COLO668 (cell line): ENCODE results near the gene NEURL1B.
"Not testable (repeated sequence)": the region's sequence is repeated elsewhere in the genome, so short reads cannot be mapped to it uniquely, and the experiment has no call there.

Source experiments
- DNase-seq: peaks from one replicate; lab custom pipeline; 2025; ENCODE audit not compliant: unreplicated experiment; lab: John Stamatoyannopoulos, UW

The NEURL1B gene, protein sequence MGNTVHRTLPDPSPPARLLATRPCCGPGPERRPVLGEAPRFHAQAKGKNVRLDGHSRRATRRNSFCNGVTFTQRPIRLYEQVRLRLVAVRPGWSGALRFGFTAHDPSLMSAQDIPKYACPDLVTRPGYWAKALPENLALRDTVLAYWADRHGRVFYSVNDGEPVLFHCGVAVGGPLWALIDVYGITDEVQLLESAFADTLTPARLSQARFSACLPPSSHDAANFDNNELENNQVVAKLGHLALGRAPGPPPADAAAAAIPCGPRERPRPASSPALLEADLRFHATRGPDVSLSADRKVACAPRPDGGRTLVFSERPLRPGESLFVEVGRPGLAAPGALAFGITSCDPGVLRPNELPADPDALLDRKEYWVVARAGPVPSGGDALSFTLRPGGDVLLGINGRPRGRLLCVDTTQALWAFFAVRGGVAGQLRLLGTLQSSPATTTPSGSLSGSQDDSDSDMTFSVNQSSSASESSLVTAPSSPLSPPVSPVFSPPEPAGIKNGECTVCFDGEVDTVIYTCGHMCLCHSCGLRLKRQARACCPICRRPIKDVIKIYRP

GRCh38 chr5:172640822-172641358 lies at the start of gene NEURL1B:
TSS of gene NEURL1B (plus strand) at chr5:172641263. CDS start at chr5:172641407, 144 bp downstream.
- peak; percentile 87 for DNase-seq

- no peak for DNase-seq
Measured at GRCh38 chr5:172591636-172592035, 49.4 kb upstream of the NEURL1B start.

GRCh38 chr5:172592881-172593280 lies 48.2 kb upstream of the NEURL1B start:
- DNase-seq: no peak

GRCh38 chr5:172593306-172593705 lies 47.8 kb upstream of the NEURL1B start:
- no peak for DNase-seq

- DNase-seq: no peak
Measured at GRCh38 chr5:172593721-172594235, 47.3 kb upstream of the NEURL1B start.

GRCh38 chr5:172594431-172594830 lies 46.6 kb upstream of the NEURL1B start:
- no peak for DNase-seq

GRCh38 chr5:172594867-172595466 lies 46.1 kb upstream of the NEURL1B start:
- peak; percentile 17 for DNase-seq

- no peak for DNase-seq
Measured at GRCh38 chr5:172595596-172596455, 45.2 kb upstream of the NEURL1B start.

GRCh38 chr5:172596638-172597231 lies 44.3 kb upstream of the NEURL1B start:
- no peak for DNase-seq

- no peak for DNase-seq
Measured at GRCh38 chr5:172597755-172598155, 43.3 kb upstream of the NEURL1B start.

- no peak for DNase-seq
Measured at GRCh38 chr5:172598251-172599203, 42.5 kb upstream of the NEURL1B start.

GRCh38 chr5:172599204-172599567 lies 41.9 kb upstream of the NEURL1B start:
- DNase-seq: no peak

DNA sequence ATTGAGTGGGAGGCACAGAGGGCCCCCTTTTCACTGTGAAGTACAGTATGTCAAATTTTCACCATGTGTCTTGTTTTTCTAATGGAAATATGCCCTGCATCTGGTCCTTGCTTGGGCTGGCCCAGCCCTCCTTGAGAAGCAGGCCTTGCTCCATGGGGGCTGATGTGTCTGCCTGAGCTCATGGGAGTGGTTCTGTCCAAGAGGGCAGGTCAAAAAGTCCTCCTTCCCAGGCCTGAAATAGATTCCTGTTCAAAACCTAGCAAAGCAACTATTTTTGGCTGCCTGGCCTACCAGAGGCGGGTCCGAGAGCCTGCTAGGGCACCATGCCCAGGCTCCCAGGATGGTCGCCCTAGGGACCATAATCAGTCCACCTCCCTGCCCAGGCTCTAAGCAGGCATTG lies 40.5 kb upstream of the NEURL1B start:
- DNase-seq: no peak

DNA sequence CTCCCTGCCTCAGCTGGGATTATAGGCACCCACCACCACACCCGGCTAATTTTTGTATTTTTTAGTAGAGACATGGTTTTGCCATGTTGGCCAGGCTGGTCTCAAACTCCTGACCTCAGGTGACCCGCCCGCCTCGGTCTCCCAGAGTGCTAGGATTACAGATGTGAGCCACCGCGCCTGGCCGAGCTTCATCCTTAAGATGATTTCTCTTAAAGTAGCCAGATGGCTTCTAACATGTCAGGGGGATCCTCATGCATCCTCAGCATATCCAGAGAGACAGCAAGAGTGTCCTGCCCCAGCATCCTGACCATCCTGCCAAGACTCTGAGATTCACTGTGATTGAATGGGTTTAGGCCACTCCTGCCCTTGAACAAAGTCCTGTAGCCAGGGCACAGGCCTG lies 39.5 kb upstream of the NEURL1B start:
- DNase-seq: not testable (repeated sequence)

DNA sequence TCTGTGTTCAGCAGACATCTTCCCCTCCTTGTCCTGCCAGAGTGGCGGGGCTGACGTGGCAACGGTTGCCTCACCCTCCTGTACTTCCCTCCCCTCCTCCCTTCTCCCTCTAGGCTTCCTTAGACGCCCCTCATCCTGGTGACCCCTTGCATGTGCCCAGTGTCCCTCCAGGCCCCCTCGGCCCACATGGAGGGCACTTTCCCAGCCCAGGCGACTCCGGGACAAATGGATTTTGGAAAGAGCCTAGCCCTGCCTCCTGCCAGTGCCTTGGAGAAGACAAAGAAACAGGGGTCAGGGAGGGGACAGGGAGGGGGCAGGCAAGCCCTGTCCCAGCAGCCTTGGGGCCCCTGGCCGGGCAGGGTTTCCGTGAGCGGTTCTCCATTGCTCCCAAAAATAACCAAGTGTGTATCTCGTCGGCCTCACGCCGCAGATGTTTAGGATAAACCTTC lies 38.3 kb upstream of the NEURL1B start:
- no peak for DNase-seq

DNA sequence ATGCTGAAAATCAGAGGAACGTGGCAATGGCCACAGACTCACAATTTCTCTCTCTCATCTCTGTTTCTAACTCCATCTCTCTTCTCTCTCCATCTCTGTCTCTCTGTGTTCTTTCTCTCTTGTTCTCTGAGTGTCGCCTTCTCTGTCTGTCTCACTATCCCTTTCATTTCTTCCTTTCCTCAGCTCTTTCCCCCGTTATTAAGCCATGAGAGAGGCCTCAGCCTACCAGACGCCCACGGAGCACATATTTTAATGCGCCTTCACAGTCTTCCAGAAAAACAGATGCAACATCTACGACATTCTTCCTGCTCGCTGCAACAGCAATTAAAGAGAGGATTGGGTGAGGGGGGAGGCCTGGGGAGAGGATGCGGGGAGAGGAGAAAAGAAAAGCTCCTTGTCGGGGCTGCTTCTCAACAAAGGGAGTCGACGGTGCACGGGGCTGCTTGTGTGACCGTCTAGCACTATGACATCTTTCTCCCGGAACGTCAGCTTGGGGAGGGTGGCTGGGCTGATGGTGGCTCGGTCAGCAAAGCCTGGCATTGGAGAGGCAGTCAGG lies 37.7 kb upstream of the NEURL1B start:
- no peak for DNase-seq

DNA sequence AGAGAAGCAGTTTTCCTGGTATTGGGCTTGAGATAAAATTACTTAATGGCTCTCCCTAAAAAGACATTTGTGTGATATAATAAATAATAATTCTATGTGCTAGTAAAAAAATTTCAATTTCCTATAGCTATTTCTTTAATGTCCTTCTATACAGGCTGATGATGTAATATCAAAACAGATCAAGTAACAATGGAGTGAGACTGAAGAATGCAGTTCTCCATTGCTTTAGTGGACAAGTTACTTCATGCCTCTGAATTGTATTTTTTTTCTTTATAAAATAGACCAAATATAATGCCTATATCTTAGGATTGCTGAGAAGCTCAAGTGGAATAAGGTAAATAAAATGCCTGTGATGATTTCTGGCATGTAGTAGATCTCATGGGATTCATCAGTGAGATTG lies 35.6 kb upstream of the NEURL1B start:
- DNase-seq: no peak

DNA sequence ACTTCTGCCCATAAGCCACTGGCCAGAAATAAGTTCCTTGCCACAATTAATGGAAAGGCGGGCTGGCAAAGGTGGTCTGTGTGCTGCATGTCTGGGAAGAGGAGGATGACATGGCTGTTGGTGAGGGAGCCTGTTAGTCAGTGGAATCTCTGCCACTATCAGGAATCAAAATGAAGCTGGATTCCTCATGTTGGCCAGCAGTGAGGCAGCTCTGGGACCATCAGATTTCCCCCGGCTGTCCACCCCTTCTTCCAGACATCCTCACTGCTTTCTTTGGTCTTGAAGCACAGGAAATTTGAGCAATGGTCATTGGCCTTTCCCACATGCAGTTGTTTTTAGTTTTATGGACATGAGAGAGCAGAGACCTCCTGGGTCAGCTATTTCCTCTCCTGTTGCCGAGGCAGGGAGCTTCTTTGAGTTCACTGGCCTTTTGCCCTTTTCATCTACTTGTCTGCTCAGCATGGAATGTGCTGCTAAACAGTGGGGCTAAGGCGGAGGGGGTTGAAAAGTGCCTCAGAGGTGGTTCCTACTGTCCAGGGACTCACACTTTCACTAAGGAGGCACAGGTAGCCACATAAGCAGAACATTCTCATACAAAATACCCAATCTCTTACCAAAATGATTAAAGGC lies 34.8 kb upstream of the NEURL1B start:
- DNase-seq: no peak
